ENCODE data around the gene CGAS.
"Not testable (repeated sequence)": the region's sequence is repeated elsewhere in the genome, so short reads cannot be mapped to it uniquely, and the experiment has no call there.

CGAS gene

DNA sequence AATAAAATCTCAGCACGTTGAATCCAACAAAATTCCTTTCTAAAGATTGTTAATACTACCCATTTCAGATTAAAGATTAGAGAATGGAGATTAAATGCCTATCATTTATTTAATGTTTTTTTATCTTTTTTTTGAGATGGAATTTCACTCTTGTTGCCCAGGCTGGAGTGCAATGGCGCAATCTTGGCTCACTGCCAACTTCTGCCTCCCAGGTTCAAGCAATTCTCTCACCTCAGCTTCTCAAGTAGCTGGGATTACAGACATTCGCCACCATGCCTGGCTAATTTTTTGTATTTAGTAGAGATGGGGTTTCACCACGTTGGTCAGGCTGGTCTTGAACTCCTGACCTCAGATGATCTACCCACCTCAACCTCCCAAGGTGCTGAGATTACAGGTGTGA lies 59.9 kb downstream of the CGAS start:
- not testable (repeated sequence) for DNase-seq; H2BK5ac ChIP-seq (ENCODE audit: low read depth, low read length, poor library complexity, severe bottlenecking)

DNA sequence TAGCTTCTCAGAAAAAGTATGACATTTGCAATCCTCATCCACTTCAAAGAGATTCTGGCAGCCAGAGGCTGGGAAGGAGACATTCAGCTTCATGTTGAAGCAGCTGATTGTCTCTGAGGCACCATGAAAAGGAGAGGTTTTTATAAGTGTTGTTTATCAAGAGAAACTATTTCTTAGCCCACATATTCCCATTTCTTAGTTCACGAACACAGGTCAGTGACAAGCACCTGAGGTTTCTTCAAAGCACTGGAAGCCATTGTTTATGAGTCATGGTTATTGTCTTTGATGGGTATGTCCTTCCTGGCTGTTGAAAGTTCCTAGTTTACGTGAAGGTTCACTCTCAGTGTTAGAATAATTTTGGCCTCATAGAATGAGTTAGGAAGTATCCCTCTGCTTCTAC lies 60.4 kb downstream of the CGAS start:
- Histone ChIP-seq H3K9me3 (ENCODE audit: control insufficient read depth, low read length) (no peaks in the 10 kb centered on the region), H3K23ac (ENCODE audit: low read length in 2 of 2) (no peak overlapping the region), H2BK5ac (ENCODE audit: low read depth, low read length, poor library complexity, severe bottlenecking) (no peak overlapping the region), H3K9ac (ENCODE audit: low read length) (no peak overlapping the region), H4K8ac (ENCODE audit: low read length) (no peak overlapping the region), H2BK12ac (ENCODE audit: low read length in 2 of 2) (no peak overlapping the region), H2AFZ (ENCODE audit: low read depth, low read length) (no peak overlapping the region), H3K79me1 (replicated peaks; ENCODE audit: low read length, poor library complexity, severe bottlenecking) (no peaks in the 10 kb centered on the region), H3K4ac (ENCODE audit: low read depth in 1 of 2, low read length in 2 of 2) (no peak overlapping the region), H3K14ac (ENCODE audit: low read length in 2 of 2) (no peak overlapping the region), H3K4me2 (ENCODE audit: low read length, poor library complexity, severe bottlenecking) (no peak overlapping the region), H3K36me3 (ENCODE audit: control insufficient read depth in 1 of 2, insufficient read depth in 2 of 2, low read depth in 1 of 2, low read length in 2 of 2) (no peaks in the 10 kb centered on the region), H3K27ac (ENCODE audit: low read length, poor library complexity, severe bottlenecking) (no peak overlapping the region), H4K91ac (ENCODE audit: low read length) (no peak overlapping the region), H3K4me3 (ENCODE audit: insufficient read depth in 1 of 2, low read depth in 1 of 2, low read length in 2 of 2) (no peak overlapping the region), H2BK120ac (ENCODE audit: low read depth, low read length) (no peak overlapping the region), H3K27me3 (ENCODE audit: control insufficient read depth in 1 of 2, insufficient read depth in 1 of 2, low read length in 2 of 2) (no peaks in the 10 kb centered on the region), H3K18ac (ENCODE audit: low read depth in 1 of 2, low read length in 2 of 2) (no peak overlapping the region), H2BK15ac (ENCODE audit: low read depth, poor library complexity, severe bottlenecking) (no peak overlapping the region), H3K4me1 (ENCODE audit: control insufficient read depth, insufficient read depth, low read depth, low read length) (peaks cover 4% of the 10 kb centered on the region), H2AK5ac (ENCODE audit: low read length, severe bottlenecking) (no peak overlapping the region)
- DNase-seq: no peak
- WGBS: 100% methylated on average over 1 of the region's 2 CpGs

More for the DNA sequence above, 59.9 kb downstream of the CGAS start:
- not testable (repeated sequence) for H3K27ac ChIP-seq (ENCODE audit: low read length, poor library complexity, severe bottlenecking); H2AK5ac ChIP-seq (ENCODE audit: low read length, severe bottlenecking); H3K4ac ChIP-seq (ENCODE audit: low read depth in 1 of 2, low read length in 2 of 2); H2BK15ac ChIP-seq (ENCODE audit: low read depth, poor library complexity, severe bottlenecking); H3K4me2 ChIP-seq (ENCODE audit: low read length, poor library complexity, severe bottlenecking); H3K4me1 ChIP-seq (ENCODE audit: control insufficient read depth, insufficient read depth, low read depth, low read length); H3K36me3 ChIP-seq (ENCODE audit: control insufficient read depth in 1 of 2, insufficient read depth in 2 of 2, low read depth in 1 of 2, low read length in 2 of 2); H3K4me3 ChIP-seq (ENCODE audit: insufficient read depth in 1 of 2, low read depth in 1 of 2, low read length in 2 of 2); H3K23ac ChIP-seq (ENCODE audit: low read length in 2 of 2); H3K9ac ChIP-seq (ENCODE audit: low read length); H2BK120ac ChIP-seq (ENCODE audit: low read depth, low read length); H3K79me1 ChIP-seq (replicated peaks; ENCODE audit: low read length, poor library complexity, severe bottlenecking); H2AFZ ChIP-seq (ENCODE audit: low read depth, low read length); H3K18ac ChIP-seq (ENCODE audit: low read depth in 1 of 2, low read length in 2 of 2); H3K14ac ChIP-seq (ENCODE audit: low read length in 2 of 2); H3K27me3 ChIP-seq (ENCODE audit: control insufficient read depth in 1 of 2, insufficient read depth in 1 of 2, low read length in 2 of 2); H2BK12ac ChIP-seq (ENCODE audit: low read length in 2 of 2); H4K91ac ChIP-seq (ENCODE audit: low read length); H3K9me3 ChIP-seq (ENCODE audit: control insufficient read depth, low read length); H4K8ac ChIP-seq (ENCODE audit: low read length)
- WGBS: 89% methylated on average over 2 of the region's 4 CpGs

DNA sequence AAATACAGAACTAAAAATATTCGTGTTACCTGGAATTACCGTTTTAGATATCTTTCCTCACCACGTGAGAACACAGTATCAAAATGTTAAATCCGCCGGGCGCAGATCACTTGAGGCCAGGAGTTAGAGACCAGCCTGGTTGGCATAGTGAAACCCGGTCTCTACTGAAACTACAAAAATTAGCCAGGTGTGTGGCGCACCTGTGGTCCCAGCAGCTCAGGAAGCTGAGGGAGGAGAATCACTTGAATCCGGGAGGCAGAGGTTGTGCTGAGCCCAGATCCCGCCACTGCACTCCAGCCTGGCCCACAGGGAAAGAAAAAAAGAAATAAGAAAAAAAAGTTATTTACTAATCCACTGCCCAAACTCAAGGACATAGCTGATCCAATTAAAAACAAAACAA lies 62.2 kb downstream of the CGAS start:
- H3K4me2 ChIP-seq (ENCODE audit: low read length, poor library complexity, severe bottlenecking): no peak overlapping the region
- no peaks in the 10 kb centered on the region for H3K79me1 ChIP-seq (replicated peaks; ENCODE audit: low read length, poor library complexity, severe bottlenecking)
- no peaks in the 10 kb centered on the region for H3K27me3 ChIP-seq (ENCODE audit: control insufficient read depth in 1 of 2, insufficient read depth in 1 of 2, low read length in 2 of 2)
- peaks cover 4% of the 10 kb centered on the region for H3K4me1 ChIP-seq (ENCODE audit: control insufficient read depth, insufficient read depth, low read depth, low read length)
- H3K4me3 ChIP-seq (ENCODE audit: insufficient read depth in 1 of 2, low read depth in 1 of 2, low read length in 2 of 2): no peak overlapping the region
- no peak overlapping the region for H2BK120ac ChIP-seq (ENCODE audit: low read depth, low read length)
- no peak overlapping the region for H4K8ac ChIP-seq (ENCODE audit: low read length)
- no peak overlapping the region for H3K27ac ChIP-seq (ENCODE audit: low read length, poor library complexity, severe bottlenecking)
- no peak overlapping the region for H3K23ac ChIP-seq (ENCODE audit: low read length in 2 of 2)
- H3K9me3 ChIP-seq (ENCODE audit: control insufficient read depth, low read length): no peaks in the 10 kb centered on the region
- no peak overlapping the region for H2BK15ac ChIP-seq (ENCODE audit: low read depth, poor library complexity, severe bottlenecking)
- no peak overlapping the region for H2AK5ac ChIP-seq (ENCODE audit: low read length, severe bottlenecking)
- DNase-seq: no peak
- no peak overlapping the region for H3K18ac ChIP-seq (ENCODE audit: low read depth in 1 of 2, low read length in 2 of 2)
- H2BK5ac ChIP-seq (ENCODE audit: low read depth, low read length, poor library complexity, severe bottlenecking): no peak overlapping the region
- no peaks in the 10 kb centered on the region for H3K36me3 ChIP-seq (ENCODE audit: control insufficient read depth in 1 of 2, insufficient read depth in 2 of 2, low read depth in 1 of 2, low read length in 2 of 2)
- no peak overlapping the region for H2BK12ac ChIP-seq (ENCODE audit: low read length in 2 of 2)
- no peak overlapping the region for H3K9ac ChIP-seq (ENCODE audit: low read length)
- H3K4ac ChIP-seq (ENCODE audit: low read depth in 1 of 2, low read length in 2 of 2): no peak overlapping the region
- H2AFZ ChIP-seq (ENCODE audit: low read depth, low read length): no peak overlapping the region
- WGBS: 69% methylated on average over 9 of the region's 10 CpGs
- no peak overlapping the region for H4K91ac ChIP-seq (ENCODE audit: low read length)
- H3K14ac ChIP-seq (ENCODE audit: low read length in 2 of 2): no peak overlapping the region

DNA sequence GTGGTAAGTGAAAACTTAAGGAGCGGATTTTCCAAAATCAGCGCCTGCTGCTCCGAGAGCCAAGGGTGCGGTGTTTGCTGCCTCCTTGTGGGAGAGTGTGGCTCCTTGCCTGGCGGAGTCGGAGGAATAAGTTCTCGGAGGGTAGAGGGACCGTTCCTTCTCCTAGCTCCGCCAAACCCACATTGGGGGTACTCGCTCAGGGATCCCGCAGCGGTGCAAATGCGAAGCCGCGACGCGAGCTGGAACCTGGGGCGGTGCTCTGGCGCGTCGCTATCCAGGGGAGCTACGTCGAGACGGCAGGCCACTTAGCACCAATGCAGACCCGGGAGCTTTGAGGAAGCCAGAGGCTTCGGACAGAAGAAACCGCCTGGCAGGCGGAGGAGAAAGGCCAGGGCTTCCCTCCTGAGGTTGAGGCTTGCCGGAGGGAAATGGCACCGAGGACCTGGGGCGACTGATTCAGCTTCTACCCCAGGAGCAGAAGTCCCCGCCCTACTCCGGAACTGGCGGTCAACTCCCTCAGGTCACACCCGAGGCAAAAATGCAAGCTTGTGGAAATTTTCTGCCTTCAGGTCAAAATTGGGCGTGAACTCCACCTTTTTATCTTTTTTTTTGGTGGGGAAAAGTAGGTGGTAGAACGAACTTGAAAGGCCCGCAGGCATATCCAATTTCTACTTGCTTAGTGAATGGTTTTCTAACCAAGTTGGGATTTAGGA lies 63.1 kb downstream of the CGAS start:
- Histone ChIP-seq H2BK12ac (ENCODE audit: low read length in 2 of 2) (peak overlapping the region in 1 of 2 experiments; percentile 15), H2AK5ac (ENCODE audit: low read length, severe bottlenecking) (no peak overlapping the region), H3K9ac (ENCODE audit: low read length) (peak overlapping the region; percentile 81), H3K27me3 (ENCODE audit: control insufficient read depth in 1 of 2, insufficient read depth in 1 of 2, low read length in 2 of 2) (no peaks in the 10 kb centered on the region), H3K4ac (ENCODE audit: low read depth in 1 of 2, low read length in 2 of 2) (peak overlapping the region in 1 of 2 experiments; percentile 40), H3K23ac (ENCODE audit: low read length in 2 of 2) (no peak overlapping the region), H3K9me3 (ENCODE audit: control insufficient read depth, low read length) (no peaks in the 10 kb centered on the region), H4K8ac (ENCODE audit: low read length) (peak overlapping the region; percentile 87), H3K36me3 (ENCODE audit: control insufficient read depth in 1 of 2, insufficient read depth in 2 of 2, low read depth in 1 of 2, low read length in 2 of 2) (no peaks in the 10 kb centered on the region), H3K4me3 (ENCODE audit: insufficient read depth in 1 of 2, low read depth in 1 of 2, low read length in 2 of 2) (peak overlapping the region; percentile 62 to 84), H2BK15ac (ENCODE audit: low read depth, poor library complexity, severe bottlenecking) (no peak overlapping the region), H2BK120ac (ENCODE audit: low read depth, low read length) (no peak overlapping the region), H3K18ac (ENCODE audit: low read depth in 1 of 2, low read length in 2 of 2) (peak overlapping the region; percentile 44 to 82), H2BK5ac (ENCODE audit: low read depth, low read length, poor library complexity, severe bottlenecking) (peak overlapping the region; percentile 19), H4K91ac (ENCODE audit: low read length) (peak overlapping the region; percentile 11), H3K4me1 (ENCODE audit: control insufficient read depth, insufficient read depth, low read depth, low read length) (peaks cover 4% of the 10 kb centered on the region), H3K27ac (ENCODE audit: low read length, poor library complexity, severe bottlenecking) (peak overlapping the region; percentile 43), H2AFZ (ENCODE audit: low read depth, low read length) (no peak overlapping the region), H3K79me1 (replicated peaks; ENCODE audit: low read length, poor library complexity, severe bottlenecking) (no peaks in the 10 kb centered on the region), H3K4me2 (ENCODE audit: low read length, poor library complexity, severe bottlenecking) (peak overlapping the region; percentile 97), H3K14ac (ENCODE audit: low read length in 2 of 2) (peak overlapping the region in 1 of 2 experiments; percentile 39)
- peak; percentile 66 for DNase-seq
- 2% methylated on average over 34 of the region's 38 CpGs for WGBS

Data from mesenchymal stem cell (in vitro differentiated cells and primary cell).